Heart left ventricle (tissue), 16 donors: ENCODE measurements around the gene OR8H3. TPM values are rescaled to one million over a fixed set of nuclear protein-coding genes. Genes with fewer than 3 reads are reported as not detected.
"Not testable (repeated sequence)": the region's sequence is repeated elsewhere in the genome, so short reads cannot be mapped to it uniquely, and the experiment has no call there.

ENCODE experiments used
- ATAC-seq, 4 donors: fragments of 200-7000 bp; cut with Tn5 transposase; one replicate each; pipeline ENCODE4 v1.9.1; 2020 to 2022; ENCODE audit warnings: moderate library complexity in 4 of 4, mild to moderate bottlenecking in 3 of 4, moderate number of reproducible peaks in 1 of 4
- DNase-seq, 5 donors: peaks; one replicate each; pipeline ENCODE4 v3.0.0-alpha.2; 2020
- H3K27ac ChIP-seq, 12 donors: fragments of 200-600 bp; sonication (generic) in 4 of 12; one replicate each; pipeline versions ENCODE4 v1.5.0 to v1.8.0; 2016 to 2022; ENCODE audit warnings: mild to moderate bottlenecking in 2 of 12
- H3K27me3 ChIP-seq, 9 donors: fragments of 200-600 bp; sonication (generic) in 2 of 9; one replicate each; pipeline versions ENCODE4 v1.5.1 to v1.8.0; 2016 to 2022; ENCODE audit warnings: mild to moderate bottlenecking in 3 of 9
- H3K36me3 ChIP-seq, 9 donors: fragments of 200-600 bp; sonication (generic) in 2 of 9; one replicate each; pipeline versions ENCODE4 v1.5.0 to v1.8.0; 2018 to 2022; ENCODE audit warnings: mild to moderate bottlenecking in 2 of 9
- H3K4me1 ChIP-seq, 12 donors: fragments of 200-600 bp; sonication (generic) in 4 of 12; one replicate each; pipeline versions ENCODE4 v1.5.0 to v1.8.0; 2016 to 2022; ENCODE audit warnings: mild to moderate bottlenecking in 3 of 12
- H3K4me3 ChIP-seq, 12 donors: fragments of 200-600 bp; sonication (generic) in 4 of 12; one replicate each; pipeline versions ENCODE4 v1.5.0 to v1.8.0; 2017 to 2022; ENCODE audit warnings: mild to moderate bottlenecking in 9 of 12, moderate library complexity in 4 of 12
- H3K9me3 ChIP-seq, 12 donors: fragments of 200-600 bp; sonication (generic) in 4 of 12; one replicate each; pipeline versions ENCODE4 v1.5.0 to v1.8.0; 2016 to 2022; ENCODE audit warnings: mild to moderate bottlenecking in 1 of 12
- CTCF ChIP-seq, 12 donors: fragments of 200-600 bp; sonication (generic) in 4 of 12; IDR thresholded peaks; one replicate each; pipeline versions ENCODE4 v1.5.0 to v1.8.0; 2018 to 2022; ENCODE audit warnings: antibody characterized with exemption in 12 of 12, mild to moderate bottlenecking in 5 of 12
- POLR2A ChIP-seq, 2 donors: fragments of 450-650 bp; IDR thresholded peaks; one replicate each; pipeline ENCODE4 v1.6.1; 2017; ENCODE audit warnings: antibody characterized with exemption in 2 of 2, mild to moderate bottlenecking in 2 of 2, moderate library complexity in 2 of 2
- WGBS, 4 donors: extraction: QIAGEN DNeasy Blood & Tissue Kit in 2 of 4; methylation state at CpG; one replicate each; pipeline versions ENCODE4 v1.1.5 to v1.1.7; 2013 to 2018; 5-methylcytosine and 5-hydroxymethylcytosine counted together
- intact Hi-C, 10 donors: fragments of 100-400 bp; cut with DNase I; formaldehyde crosslinking; loops; one replicate each; pipeline versions ENCODE4 v1.11.1 to v1.14.2; 2022
- polyA plus RNA-seq, 2 donors: library from polyadenylated mRNA; stranded (reverse); fragments of 200-250 nt; gene quantifications; one replicate each; pipeline ENCODE4 v1.2.3, GENCODE V29; 2013
- total RNA-seq, 9 donors: library from RNA; depleted of rRNA in 2 of 9; stranded (reverse); fragments of >200 nt in 2 of 9; fragmentation: NEBNext Ultra II Directional in 3 of 9; extraction: Animal tissue kit (Norgen Biotek cat#: 25700) in 3 of 9; gene quantifications; one replicate each; pipeline versions ENCODE4 v1.1.0 to v1.2.4, GENCODE V29; 2016 to 2023
- donor health status: ischemic (EF 13 %, LVEDD 7.1; RV severe dilation, severe dysfunction).
- donor health status: healthy with polysubstance abuse.
- donor health status: DM: no; HTN: yes; CAD: no.
- donor health status: DM: no; HTN: no; CAD: no.
- donor health status: ischemic (EF 25% LVEDD 6.9; RV normal size, moderate dysfunction).
- donor health status: ischemic (EF 25% LVEDD 5.7; RV mildly dilated, moderate dysfunction).
- donor health status: healthy.
- donor health status: DM: yes; HTN: yes; CAD: no.
- donor health status: ischemic (EF 35%, LVEDD 5.7; RV mildly dilated, moderate dysfunction).
- donor health status: nonischemic (EF 11% LVEDD 7.7; RV severe dilation, severe dysfunction).
- donor health status: DM: yes; HTN: yes; CAD: no.
- donor health status: PGD.
- donor health status: ischemic (EF 29% LVEDD 5.4; RV normal size, mild dysfunction).
- donor health status: nonischemic (EF 23%, LVEDD 6.1; RV moderate dilation, normal function).

The OR8H3 gene
- total and polyA plus RNA-seq, 11 donors: not detected

- no peak for TF ChIP-seq CTCF (IDR thresholded peaks at IDR 0.05)
- TF ChIP-seq POLR2A (IDR thresholded peaks at IDR 0.05): no peak
Measured at GRCh38 chr11:56140151-56140661, 18.0 kb downstream of the OR8H3 start, which contains the start of gene OR8J3. OR8J3 (minus strand) TSS chr11:56140201; CDS start chr11:56137718, 2,483 bp downstream.

GRCh38 chr11:56143681-56144080 lies 21.5 kb downstream of the OR8H3 start:
- H3K4me1 ChIP-seq, H3K9me3 ChIP-seq, DNase-seq, intact Hi-C loops, ATAC-seq, H3K27me3 ChIP-seq, H3K36me3 ChIP-seq, H3K27ac ChIP-seq, H3K4me3 ChIP-seq: not testable (repeated sequence)
- WGBS, 4 donors: 88 to 95% (median 90%) methylated on average over 4 to 30 of the region's 30 CpGs

More at GRCh38 chr11:56140151-56140661, 18.0 kb downstream of the OR8H3 start, which contains the start of gene OR8J3:
- Histone ChIP-seq H3K4me3 (no peak within 1 kb of the TSS), H3K4me1 (no peaks in the 10 kb centered on the region), H3K9me3 (peaks cover 0 to 4% (median 0%) of the 10 kb centered on the region in 12 donors), H3K36me3 (no peaks in the 10 kb centered on the region), H3K27ac (no peak within 1 kb of the TSS), H3K27me3 (no peaks in the 10 kb centered on the region)
- ATAC-seq: no peak
- intact Hi-C loops: no loop called here
- DNase-seq: no peak

GRCh38 chr11:56151376-56151775 lies 29.2 kb downstream of the OR8H3 start:
- 38 to 78% (median 64%) methylated on average over 1 of the region's 1 CpG for WGBS, 4 donors
- ATAC-seq (no peak), DNase-seq (no peak)
- Histone ChIP-seq H3K4me3 (no peak overlapping the region), H3K27me3 (no peaks in the 10 kb centered on the region), H3K36me3 (no peaks in the 10 kb centered on the region), H3K4me1 (no peaks in the 10 kb centered on the region), H3K9me3 (peaks cover 0 to 27% (median 0%) of the 10 kb centered on the region in 12 donors), H3K27ac (no peak overlapping the region)
- intact Hi-C loops: no loop called here
- TF ChIP-seq POLR2A (IDR thresholded peaks at IDR 0.05): no peak
- no peak for TF ChIP-seq CTCF (IDR thresholded peaks at IDR 0.05)

GRCh38 chr11:56152333-56152732 lies 30.2 kb downstream of the OR8H3 start:
- H3K27me3 ChIP-seq: no peaks in the 10 kb centered on the region
- intact Hi-C loops: no loop called here
- ATAC-seq (no peak), DNase-seq (no peak)
- TF ChIP-seq CTCF (IDR thresholded peaks at IDR 0.05): no peak
- no peak for TF ChIP-seq POLR2A (IDR thresholded peaks at IDR 0.05)
- WGBS, 4 donors: 89 to 93% (median 91%) methylated on average over 15 of the region's 15 CpGs
- H3K4me1 ChIP-seq: no peaks in the 10 kb centered on the region
- H3K4me3 ChIP-seq: no peak overlapping the region
- H3K9me3 ChIP-seq: peaks cover 0 to 31% (median 2%) of the 10 kb centered on the region in 12 donors
- no peaks in the 10 kb centered on the region for H3K36me3 ChIP-seq
- no peak overlapping the region for H3K27ac ChIP-seq

GRCh38 chr11:56160217-56160616 lies 38.0 kb downstream of the OR8H3 start, which contains the start of gene OR8K5:
OR8K5 (minus strand) TSS chr11:56160317; CDS start chr11:56160317, 0 bp downstream.
- no peak within 1 kb of the TSS for H3K27ac ChIP-seq
- H3K27me3 ChIP-seq: no peaks in the 10 kb centered on the region
- peaks cover 0 to 18% (median 4%) of the 10 kb centered on the region in 12 donors for H3K9me3 ChIP-seq
- DNase-seq (no peak), ATAC-seq (no peak)
- 66 to 80% (median 70%) methylated on average over 3 of the region's 3 CpGs for WGBS, 4 donors
- intact Hi-C loops: no loop called here
- TF ChIP-seq CTCF (IDR thresholded peaks at IDR 0.05) (no peak), POLR2A (IDR thresholded peaks at IDR 0.05) (no peak)
- no peaks in the 10 kb centered on the region for H3K36me3 ChIP-seq
- H3K4me3 ChIP-seq: no peak within 1 kb of the TSS
- H3K4me1 ChIP-seq: no peaks in the 10 kb centered on the region
